Activated naive CD4-positive, alpha-beta T cell treated with anti-CD3 and anti-CD28 coated beads, Interleukin-2, amount 50 U/mL, for 16 hours (primary cell): ENCODE results near the gene RPTOR.
A peak's percentile ranks its signal among the peaks of the same experiment; 100 is the strongest.
"Not testable (repeated sequence)": the region's sequence is repeated elsewhere in the genome, so short reads cannot be mapped to it uniquely, and the experiment has no call there.

Source experiments
- DNase-seq: peaks from one replicate; pipeline ENCODE4 v3.0.0-alpha.2; 2020

Gene RPTOR

DNA sequence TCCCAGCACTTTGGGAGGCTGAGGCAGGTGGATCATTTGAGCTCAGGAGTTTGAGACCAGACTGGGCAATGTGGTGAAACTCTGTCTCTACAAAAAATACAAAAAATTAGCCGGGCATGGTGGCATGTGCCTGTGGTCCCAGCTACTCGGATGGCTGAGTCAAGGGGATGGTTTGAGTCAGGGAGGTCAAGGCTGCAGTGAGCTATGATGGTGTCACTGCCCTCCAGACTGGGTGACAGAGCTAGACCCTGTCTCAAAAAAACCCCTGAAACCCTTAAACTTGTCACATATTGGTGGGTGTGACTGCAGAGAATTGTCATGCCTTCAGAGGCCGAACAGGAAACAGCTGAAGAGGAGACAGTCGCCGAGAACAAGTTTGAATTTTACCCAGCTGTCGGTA is 13.4 kb downstream of the RPTOR start:
- no peak for DNase-seq

DNA sequence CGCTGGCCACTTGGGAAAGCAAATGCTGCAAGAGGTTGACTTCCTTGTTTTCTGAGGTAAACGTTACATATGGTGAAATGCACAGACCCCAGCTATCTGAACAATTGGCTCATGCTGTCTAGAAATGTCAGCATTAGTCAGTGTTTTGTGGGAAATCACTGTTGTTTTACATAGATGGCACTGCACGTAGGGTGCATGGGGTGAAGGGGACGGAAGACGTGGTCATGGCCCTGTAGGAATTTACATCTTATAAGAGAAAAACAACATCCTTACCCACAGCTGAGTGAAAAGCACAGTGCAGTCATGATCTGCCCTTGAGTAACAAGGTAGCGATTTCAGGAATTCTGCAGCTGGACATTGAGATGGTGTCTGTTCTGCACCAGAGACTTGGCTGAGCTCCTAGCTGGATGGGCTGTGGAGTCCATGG is 15.2 kb downstream of the RPTOR start:
- DNase-seq = no peak

DNA sequence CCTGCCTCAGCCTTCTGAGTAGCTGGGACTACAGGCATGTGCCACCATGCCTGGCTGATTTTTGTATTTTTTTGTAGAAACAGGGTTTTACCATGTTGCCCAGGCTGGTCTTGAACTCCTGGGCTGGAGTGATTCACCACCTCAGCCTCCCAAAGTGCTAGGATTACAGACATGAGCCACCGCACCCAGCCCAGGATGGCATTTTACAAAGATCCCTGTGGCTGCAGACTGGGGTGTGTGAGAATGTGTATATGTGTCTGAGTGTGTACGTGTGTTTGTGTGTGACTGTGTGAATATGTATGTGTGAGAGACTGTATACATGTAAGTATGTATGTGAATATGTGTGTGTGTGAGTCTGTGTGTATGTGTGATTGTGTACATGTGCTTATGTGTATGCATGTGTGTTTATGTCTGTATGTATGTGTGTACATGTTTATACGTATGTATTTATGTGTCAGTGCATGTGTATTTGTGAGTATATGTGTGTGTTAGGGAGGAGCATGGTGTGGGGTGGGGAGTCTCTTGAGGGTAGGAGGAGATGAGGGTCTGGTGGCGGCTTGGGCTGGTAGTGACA is 17.0 kb downstream of the RPTOR start:
- no peak for DNase-seq

DNA sequence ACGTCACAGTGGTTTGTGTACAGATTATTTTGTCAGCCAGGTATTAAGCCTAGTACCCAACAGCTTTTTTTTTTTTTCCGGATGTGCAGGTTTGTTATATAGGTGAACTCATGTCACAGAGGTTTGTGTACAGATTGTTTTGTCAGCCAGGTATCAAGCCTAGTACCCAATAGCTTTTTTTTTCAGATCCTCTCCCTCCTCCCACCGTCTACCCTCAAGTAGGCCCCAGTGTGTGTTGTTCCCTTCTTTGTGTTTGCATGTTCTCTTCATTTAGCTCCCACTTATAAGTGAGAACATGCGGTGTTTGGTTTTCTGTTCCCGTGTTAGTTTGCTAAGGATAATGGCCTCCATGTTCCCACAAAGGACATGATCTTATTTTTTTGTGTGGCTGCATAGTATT is 19.9 kb downstream of the RPTOR start:
- DNase-seq = no peak

DNA sequence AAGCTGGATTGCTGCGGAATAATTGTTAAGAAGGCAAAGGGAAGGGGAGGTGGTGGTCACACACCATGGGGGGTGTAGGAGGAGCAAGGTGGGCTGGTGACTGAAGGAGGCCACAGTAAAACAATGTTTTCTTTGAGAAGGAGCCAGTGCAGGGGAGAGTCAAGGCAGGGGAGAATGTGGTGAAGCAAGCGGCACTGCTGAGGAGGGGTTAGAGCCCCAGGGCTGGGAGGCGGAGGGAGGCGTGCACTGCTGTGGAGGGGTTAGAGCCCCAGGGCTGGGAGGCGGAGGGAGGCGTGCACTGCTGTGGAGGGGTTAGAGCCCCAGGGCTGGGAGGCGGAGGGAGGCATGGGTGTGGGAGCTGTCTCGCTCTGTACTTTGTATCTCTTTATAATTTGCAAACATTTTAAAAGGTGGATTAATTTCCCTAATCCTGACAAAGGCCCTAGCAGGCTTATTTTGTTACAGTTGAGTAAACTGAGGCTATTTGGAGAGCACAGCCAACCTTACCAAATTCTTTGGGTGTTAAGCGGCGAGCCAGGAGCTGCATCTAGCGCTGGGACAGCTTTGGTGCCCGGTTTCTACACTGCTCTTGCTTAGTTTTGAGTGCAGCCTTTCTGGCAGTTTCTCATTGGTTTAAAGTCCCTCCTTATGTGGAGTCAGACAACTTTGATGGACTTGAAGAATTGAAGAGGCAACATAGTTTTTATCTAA is 20.9 kb downstream of the RPTOR start:
- DNase-seq = no peak

DNA sequence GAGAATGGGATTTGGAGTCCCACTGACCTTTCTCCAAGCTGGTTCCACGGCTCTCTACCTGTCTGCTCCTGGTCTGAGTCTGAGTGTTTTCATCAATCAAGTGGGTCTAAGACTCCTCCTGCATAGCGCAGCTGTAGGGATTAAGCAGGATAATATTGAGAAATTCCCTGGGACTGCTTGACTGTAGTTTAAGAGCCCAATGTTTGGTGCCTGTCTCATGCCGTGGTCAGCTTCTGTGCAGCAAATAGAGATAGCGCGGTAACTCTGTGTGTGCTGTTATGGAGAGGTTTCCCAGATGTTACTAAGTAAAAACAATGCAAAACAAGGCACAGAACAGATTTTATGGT is 21.4 kb downstream of the RPTOR start:
- no peak for DNase-seq

DNA sequence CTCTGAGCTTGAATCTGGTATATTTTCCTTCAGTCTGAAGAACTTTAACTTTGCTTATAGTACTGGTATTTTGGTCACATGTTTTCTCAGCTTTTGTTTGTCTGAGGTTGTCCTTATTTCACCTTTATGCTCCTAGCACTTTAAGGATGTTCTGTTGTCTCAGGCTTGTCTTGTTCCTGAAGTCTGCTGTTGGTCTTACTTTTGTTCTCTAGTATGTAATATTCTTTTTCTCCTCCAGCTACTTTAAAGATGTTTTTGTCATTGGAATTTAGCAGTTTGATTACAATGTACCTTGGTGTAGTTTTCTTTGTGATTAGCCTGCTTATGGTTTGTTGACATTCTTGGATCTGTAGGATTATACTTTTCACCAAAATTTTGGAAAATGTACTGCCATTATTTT is 23.6 kb downstream of the RPTOR start:
- DNase-seq = no peak

DNA sequence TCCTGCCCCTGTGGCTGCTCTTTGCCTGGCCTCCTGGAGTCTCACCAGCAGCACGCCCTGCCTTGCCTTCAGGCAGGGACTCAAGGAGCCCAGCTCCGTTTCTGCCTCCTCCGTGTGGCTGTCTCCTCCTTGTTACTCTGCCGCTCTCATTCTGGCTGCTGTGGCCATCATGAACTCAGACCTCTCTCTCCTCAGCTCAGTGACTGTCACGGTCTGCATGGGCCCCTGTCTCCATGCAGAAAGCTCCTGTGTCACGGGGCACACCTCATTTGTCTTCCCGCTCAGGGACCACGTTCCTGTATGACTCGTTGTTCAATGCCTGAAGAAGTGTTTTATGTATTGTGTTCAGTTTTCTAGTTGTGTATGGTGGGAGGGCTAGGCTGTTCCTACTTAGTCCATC is 25.3 kb downstream of the RPTOR start:
- no peak for DNase-seq

DNA sequence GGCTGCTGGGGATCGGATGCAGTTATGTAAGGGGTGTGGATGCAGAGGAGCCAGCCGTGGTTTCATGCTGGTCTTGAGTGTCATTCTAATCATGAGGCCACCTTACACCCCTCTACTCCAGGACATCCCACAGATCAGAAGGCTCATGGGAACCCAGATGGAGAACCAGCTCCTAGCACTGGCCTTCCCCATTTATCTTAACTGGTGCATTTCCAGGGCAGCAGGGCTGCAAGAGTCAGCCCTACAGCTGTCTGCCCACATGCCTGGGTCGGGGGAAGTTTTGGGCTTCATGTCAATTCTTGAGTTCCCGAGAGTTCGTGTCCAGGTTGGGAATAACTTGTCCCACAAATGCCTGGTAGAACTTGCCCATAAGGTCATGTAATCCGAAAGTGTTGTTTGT is 29.1 kb downstream of the RPTOR start:
- DNase-seq = no peak

DNA sequence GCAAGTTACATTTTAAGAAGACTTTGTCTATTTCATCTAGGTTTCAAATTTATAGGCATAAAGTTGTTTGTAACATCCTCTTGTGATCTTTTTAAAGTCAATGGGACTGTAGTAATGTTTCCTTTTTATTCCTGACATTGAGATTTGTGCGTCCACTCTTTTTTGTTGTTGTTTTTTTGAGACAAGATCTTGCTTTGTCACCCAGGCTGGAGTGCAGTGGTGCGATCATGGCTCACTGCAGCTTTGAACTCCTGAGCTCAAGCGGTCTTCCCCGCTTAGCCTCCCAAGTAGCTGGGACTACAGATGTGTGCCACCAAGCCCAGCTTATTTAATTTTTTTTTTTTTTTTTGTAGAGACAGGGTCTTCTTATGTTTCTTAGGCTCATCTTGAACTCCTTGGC is 29.9 kb downstream of the RPTOR start:
- no peak for DNase-seq

DNA sequence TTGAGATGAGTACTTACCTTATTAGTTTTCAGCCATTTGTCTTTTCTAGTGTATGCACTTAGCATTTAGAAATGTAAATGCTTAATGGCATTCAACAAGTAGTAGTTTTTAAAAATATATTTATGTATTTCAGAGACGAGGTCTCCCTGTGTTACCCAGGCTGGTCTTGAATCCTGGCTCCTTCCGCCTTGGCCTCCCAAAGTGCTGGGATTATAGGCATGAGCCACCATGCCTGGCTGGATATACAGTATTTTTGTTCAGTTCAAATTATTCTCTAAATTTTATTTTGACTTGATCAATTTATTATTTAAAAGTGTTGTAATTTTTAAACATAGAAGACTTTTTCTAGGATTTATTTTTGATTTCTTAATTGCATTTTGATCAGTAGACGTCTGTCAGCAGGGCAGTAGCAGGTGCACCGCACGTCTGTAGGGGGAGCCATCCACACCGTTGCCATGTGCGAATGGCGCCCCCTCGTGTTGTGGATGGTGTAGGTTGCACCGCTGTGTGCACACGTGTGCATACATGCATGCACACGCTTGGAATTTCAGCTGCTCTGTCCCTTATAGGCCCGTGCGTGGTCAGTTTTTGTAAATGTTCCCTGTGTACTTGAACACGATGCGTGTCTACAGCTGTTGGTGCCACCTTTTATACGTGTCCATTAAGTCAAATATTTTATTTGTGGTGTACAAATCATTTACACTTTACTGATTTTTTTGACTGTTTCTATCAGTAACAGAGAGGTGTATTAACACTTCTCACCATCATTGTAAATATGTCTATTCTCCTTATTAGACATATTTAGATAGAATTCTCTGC is 30.6 kb downstream of the RPTOR start:
- peak; percentile 92 for DNase-seq

DNA sequence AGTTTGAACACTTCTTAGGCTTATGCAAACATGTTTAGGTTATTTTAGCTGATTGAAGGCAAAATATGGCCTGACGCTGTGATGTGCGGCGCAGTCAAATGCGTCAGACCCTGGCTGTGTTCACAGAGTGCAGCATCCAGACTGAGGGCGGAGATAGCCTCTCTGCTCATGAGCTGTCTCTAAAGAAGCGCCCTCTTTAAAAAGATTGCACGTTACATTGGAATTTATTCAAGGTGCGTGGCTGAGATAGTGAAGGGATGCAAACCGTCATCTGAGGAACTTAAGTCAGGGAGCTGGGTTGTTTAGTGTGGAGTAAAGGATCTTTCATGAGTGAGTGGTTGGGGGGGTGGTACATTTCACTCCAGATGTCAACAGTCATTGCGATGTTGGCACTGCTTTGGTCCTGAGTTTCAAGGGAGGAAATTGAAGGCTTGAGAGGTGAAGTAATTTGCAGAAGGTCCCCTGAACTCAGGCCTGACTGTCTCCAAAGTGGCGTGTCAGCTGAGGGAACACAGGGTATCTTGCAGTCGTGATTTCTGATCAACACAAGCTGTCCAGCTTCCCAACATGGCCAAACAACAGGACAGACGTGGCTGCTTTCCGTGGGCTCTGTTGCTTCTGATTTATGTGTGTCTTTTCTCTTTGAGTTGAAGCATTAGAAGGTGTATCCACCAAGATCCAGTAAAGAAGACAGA is 33.4 kb downstream of the RPTOR start:
- DNase-seq = no peak

DNA sequence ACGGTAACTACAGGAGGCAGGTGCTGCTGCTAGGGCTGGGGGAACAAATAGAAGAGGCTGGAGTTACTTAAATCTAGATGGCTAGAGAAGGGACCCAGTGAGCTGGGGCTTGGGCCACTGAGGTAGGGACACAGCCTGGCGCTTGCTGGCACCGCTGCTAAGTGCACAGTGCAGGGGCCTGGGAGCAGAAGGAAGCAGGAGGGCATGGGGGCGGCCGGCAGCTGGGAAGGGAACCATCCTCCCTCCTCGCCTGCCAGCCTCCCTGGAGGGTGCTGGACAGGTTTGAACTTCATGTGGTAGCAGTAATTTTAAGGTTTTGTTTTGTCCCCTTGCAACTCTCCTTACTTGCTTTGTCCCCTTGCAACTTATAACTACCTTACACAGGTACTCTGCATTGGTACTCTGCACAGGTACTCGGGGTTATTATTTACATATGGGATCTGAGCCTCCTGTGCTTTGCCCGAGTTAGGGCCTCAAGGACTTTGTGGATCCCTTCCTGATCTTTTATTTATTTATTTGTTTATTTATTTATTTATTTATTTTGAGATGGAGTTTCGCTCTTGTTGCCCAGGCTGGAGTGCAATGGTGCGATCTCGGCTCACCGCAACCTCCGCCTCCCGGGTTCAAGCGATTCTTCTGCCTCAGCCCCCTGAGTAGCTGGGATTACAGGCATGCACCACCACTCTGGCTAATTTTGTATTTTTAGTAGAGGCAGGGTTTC is 34.2 kb downstream of the RPTOR start:
- DNase-seq = not testable (repeated sequence)

DNA sequence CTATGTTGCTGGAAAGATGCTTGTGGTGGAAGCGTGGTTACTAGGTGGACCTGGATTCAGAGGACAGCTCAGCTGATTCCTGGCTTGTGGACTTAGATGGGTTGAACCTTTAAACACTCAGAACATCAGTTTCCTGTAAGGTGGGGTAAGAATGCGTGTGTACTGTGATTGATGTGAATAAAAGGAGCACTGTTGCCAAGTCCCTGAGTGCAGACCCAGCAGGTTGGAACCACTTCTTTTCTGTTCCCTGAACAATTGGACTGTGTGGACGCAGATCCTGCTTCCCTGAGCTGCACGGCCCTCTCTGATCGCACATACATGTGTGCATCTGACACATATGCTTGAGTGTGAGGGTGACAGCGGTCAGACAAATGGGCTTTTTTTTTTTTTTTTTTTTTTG is 37.5 kb downstream of the RPTOR start:
- no peak for DNase-seq

DNA sequence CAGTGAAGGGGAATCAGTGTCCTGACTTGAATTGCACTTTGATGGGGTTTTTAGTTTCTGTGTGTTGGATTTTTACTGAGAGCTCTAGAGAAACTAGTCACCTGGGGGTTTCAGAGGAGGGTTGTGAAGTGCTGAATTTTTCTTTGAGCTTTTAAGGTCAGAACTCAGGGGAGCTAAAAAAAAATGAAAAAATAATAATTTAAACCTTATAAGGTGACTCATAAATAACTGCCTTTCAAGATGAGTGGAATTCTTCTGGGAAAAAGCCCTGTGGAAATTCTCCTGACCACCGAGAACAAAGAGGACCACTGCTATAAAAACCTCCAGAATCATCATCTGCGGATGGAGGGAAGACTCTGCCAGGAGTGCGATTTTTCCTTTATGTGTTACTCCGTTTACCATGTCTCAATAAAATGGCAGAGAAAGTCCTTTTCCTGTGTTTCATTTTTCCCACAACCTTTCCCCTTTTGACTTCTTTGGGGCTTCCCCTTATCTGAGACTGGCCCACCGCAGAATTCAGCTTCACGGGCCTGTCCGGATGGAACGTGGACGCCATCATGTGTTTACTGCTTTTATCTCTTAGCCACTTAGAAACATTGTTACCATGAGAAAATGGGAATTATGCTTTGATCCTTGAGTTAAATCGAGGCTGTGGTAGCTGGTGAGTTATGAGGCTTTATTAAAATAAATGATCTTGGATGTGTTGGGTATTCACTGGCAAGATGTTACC is 39.7 kb downstream of the RPTOR start:
- DNase-seq = no peak

DNA sequence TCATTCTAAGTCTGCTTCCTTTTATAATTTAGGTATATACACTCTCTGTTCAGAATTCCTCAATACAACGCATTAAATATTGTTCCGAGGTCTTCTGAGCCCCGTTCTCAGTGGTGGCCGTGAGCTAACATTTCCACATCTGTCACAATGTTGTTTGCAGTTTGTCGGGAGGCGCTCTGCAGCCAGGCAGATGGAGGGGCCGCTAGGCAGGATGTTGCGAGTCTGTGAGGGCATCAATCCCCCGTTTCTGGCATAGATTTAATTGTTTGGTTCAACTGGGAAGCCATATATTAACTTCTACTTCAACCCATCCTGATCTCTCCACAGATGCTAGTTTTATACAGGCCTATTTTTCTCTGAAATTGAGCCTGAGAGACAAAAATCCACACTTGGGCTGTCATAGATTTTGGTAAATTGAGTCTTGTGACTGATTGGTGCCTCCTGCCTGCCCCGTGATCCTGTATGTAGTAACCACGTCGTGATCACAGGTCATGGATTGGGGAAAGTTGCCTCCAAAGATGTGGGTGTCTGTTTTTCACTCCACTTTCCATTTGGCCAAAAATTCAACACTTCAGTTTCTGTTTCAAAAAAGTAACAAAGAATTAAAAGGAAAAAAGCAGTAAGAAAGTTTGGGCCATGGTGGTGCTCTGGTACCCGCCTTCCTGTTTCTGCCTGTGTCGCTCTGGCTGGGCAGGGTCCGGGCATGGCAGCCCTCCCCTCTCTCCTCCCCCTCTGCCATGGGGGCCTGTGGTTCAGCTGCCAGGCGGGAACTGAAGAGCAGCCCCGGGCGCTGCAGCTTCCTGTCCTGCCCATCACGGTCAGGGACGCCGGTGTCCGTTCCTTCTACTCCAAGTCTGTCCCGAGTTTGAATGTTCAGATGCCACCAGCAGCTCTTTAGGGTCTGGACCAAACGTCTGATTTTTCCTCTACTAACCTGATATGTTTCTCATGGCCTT is 41.5 kb downstream of the RPTOR start:
- no peak for DNase-seq

DNA sequence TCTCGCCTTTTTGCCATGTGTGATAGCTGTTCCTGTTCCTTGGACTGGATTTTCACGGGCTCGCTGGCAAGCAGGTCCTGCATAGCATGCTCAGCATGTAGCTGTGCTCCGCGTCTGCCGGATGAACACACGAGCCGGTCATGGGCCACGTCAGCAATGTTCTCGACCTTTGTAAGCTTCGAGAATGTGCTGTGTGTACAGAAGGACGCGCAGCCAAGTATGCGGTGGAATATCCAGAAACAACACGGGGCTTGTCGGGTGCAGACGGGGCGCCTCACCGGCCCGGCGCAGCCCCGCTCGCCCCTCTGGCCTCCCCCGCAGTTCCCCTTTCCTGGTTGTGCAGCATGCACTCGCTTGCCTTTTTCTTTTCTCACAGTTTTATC is 42.2 kb downstream of the RPTOR start:
- no peak for DNase-seq

DNA sequence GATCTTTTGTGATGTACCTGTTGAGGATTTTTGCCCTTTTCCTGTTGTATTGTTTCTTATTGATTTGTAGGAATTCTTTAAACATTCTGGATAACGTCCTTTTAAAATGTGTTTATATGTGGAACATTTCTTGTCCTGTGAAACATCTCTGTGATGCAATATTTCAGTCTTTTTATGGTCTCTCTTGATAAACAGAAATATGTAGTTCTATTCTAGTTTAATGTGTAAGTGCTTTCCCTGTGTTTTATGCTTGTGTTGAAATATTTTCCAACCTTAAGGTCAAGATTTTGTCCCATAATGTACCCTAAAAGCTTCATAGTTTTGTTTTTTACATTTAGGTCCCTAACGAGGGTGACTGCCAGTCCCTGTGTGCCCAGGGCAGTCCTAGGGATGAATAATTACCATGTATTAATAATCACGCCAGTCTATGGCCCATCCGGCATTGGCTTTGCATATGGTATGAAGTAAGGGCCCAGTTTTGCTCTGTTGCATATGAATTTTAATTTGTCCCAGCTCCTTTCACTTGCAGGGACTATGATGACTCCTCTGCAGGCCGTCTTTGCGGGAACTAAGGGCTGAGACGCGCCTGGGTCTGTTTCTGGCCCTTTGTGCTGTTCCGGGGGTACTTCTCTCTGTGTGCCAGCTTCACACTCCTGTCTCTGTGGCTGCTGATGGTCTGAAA is 44.2 kb downstream of the RPTOR start:
- no peak for DNase-seq

DNA sequence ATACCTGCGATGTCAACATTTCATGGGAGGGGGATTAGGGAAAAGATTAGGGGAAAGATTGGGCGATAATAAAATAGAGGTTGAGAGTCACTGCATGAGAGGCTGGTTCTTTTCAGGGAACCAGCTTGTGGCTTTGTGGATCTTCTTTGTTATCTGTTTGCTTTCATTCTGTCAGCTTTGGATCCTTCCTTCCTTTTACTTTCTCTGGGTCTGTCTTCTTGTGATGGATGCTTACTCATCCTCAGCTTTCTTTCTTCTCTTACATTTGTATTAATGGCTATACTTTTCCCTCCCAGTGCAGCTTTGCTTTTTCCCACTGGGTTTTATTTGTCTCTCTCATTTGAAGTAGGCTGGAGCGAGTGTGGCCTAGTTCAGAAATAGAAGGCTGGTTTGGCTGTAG is 47.1 kb downstream of the RPTOR start:
- DNase-seq = no peak

DNA sequence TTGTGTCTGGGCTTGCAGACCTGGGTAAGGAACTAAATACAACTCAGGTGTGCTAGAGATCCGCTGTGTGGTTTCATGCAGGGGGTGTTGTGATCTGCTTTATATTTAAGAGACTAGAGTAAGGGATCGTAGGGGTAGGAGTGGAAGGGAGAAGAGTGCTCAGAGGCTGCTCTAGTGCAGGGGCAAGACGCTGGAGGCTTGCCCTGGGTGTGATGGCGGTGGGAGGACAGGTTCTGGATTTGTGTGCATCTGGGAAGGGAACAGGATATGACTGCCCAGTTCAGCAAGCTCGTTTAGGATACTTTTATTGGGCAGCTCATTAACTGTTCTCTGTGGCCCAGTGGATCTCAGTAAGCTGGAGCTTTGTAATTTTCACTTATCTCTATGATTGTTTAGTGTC is 47.6 kb downstream of the RPTOR start:
- DNase-seq = no peak

DNA sequence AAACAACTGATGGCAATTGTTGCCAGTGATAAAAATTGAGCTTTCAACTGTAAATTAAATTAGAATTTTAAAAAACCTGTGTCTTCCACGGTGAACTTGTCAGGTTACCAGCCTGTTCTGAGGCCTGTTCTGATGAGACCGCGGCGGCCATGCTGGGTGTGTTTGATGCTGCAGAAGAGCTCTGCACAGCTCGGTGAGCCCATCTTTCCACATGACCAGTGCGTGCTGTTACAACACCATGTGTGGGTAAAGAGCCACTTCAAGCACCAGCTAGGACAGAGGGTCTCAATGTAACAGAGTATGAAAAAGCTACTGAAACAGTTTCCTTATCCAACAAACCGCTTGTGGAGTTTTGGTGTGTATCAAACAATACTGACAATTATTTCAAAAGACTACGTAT is 48.5 kb downstream of the RPTOR start:
- DNase-seq = no peak
